HepG2 (cell line): Measurements from ENCODE around the gene KCNQ2. TPM values are rescaled to one million over a fixed set of nuclear protein-coding genes. Genes with fewer than 3 reads are reported as not detected.
A peak's percentile ranks its signal among the peaks of the same experiment; 100 is the strongest.

ENCODE experiments used
- DR1 ChIP-seq: sonication (generic); formaldehyde crosslinking; IDR thresholded peaks from 2 replicates; pipeline ENCODE4 v1.8.0; 2021; ENCODE audit warnings: mild to moderate bottlenecking, missing genetic modification reagents, inconsistent platforms
- GATAD2A ChIP-seq: IDR thresholded peaks from 2 replicates; pipeline ENCODE4 v1.6.1; 2016
- GTF2F1 ChIP-seq: fragments of 150-350 bp; IDR thresholded peaks from 2 replicates; pipeline ENCODE4 v1.6.1; 2014; ENCODE audit warnings: low read length
- HIC2 ChIP-seq: sonication (generic); formaldehyde crosslinking; IDR thresholded peaks from 2 replicates; pipeline ENCODE4 v1.9.0; 2022; ENCODE audit warnings: low read depth, missing genetic modification reagents
- HNRNPL ChIP-seq: fragments of 200-400 bp; formaldehyde crosslinking; IDR thresholded peaks from 2 replicates; pipeline ENCODE4 v1.6.1; 2017; ENCODE audit warnings: mild to moderate bottlenecking, low read depth, low read length
- HOXA5 ChIP-seq: sonication (generic); formaldehyde crosslinking; IDR thresholded peaks from 2 replicates; pipeline ENCODE4 v1.4.0; 2020; ENCODE audit warnings: missing genetic modification reagents
- HOXA7 ChIP-seq: sonication (generic); formaldehyde crosslinking; IDR thresholded peaks from 2 replicates; pipeline ENCODE4 v1.8.1; 2022; ENCODE audit warnings: mild to moderate bottlenecking, missing genetic modification reagents, moderate library complexity
- KDM2A ChIP-seq: sonication (generic); formaldehyde crosslinking; IDR thresholded peaks from 2 replicates; pipeline ENCODE4 v1.4.0; 2020; ENCODE audit warnings: low read depth, missing genetic modification reagents, borderline replicate concordance
- KLF12 ChIP-seq: sonication (generic); formaldehyde crosslinking; IDR thresholded peaks from 2 replicates; pipeline ENCODE4 v1.4.0; 2020; ENCODE audit warnings: missing genetic modification reagents, borderline replicate concordance
- MXD3 ChIP-seq: IDR thresholded peaks from 2 replicates; pipeline ENCODE4 v1.6.1; 2016; ENCODE audit warnings: mild to moderate bottlenecking, missing biosample characterization, missing genetic modification reagents
- MXD4 ChIP-seq: IDR thresholded peaks from 2 replicates; pipeline ENCODE4 v1.6.1; 2016; ENCODE audit warnings: mild to moderate bottlenecking, missing biosample characterization, missing genetic modification reagents
- NR2F6 ChIP-seq, 2 experiments: IDR thresholded peaks; 2 replicates each; pipeline ENCODE4 v1.6.1; 2016; ENCODE audit warnings: antibody characterized with exemption in 1 of 2, mild to moderate bottlenecking in 1 of 2
- POLR2A ChIP-seq, 2 experiments: IDR thresholded peaks; 2 replicates each; pipeline ENCODE4 v1.6.1; 2011; ENCODE audit warnings: low read depth in 2 of 2, low read length in 2 of 2, mild to moderate bottlenecking in 1 of 2, moderate library complexity in 1 of 2; ENCODE audit not compliant: insufficient read depth in 1 of 2
- ZNF18 ChIP-seq: sonication (generic); formaldehyde crosslinking; IDR thresholded peaks from 2 replicates; pipeline ENCODE4 v1.8.0; 2022; ENCODE audit warnings: mild to moderate bottlenecking, missing genetic modification reagents; ENCODE audit not compliant: insufficient replicate concordance
- ZNF350 ChIP-seq: sonication (generic); formaldehyde crosslinking; IDR thresholded peaks from 2 replicates; pipeline ENCODE4 v1.4.0; 2020; ENCODE audit warnings: mild to moderate bottlenecking, low read depth, missing genetic modification reagents, borderline replicate concordance
- ZNF605 ChIP-seq: sonication (generic); formaldehyde crosslinking; IDR thresholded peaks from 2 replicates; pipeline ENCODE4 v1.8.0; 2022; ENCODE audit warnings: mild to moderate bottlenecking, missing genetic modification reagents
- ZNF770 ChIP-seq: sonication (generic); formaldehyde crosslinking; IDR thresholded peaks from 2 replicates; pipeline ENCODE4 v1.5.0; 2020; ENCODE audit warnings: mild to moderate bottlenecking, missing genetic modification reagents
- ZNF772 ChIP-seq: sonication (generic); formaldehyde crosslinking; IDR thresholded peaks from 2 replicates; pipeline ENCODE4 v1.5.0; 2020; ENCODE audit warnings: mild to moderate bottlenecking, missing genetic modification reagents
- ZXDC ChIP-seq: sonication (generic); formaldehyde crosslinking; IDR thresholded peaks from 2 replicates; pipeline ENCODE4 v1.5.0; 2020; ENCODE audit warnings: mild to moderate bottlenecking, missing genetic modification reagents
- polyA plus RNA-seq, 8 experiments: library from polyadenylated mRNA; depleted of rRNA in 3 of 8; stranded (reverse) in 7 of 8; unstranded in 1 of 8; fragments of >200 nt; fragmentation: Illumina TruSeq in 4 of 8; extraction: Trizol in 4 of 8; gene quantifications; 2 replicates each; pipeline versions ENCODE4 v1.2.1 to v1.2.3, GENCODE V29; 2011 to 2016; ENCODE audit warnings: low read depth in 4 of 8, missing spikeins in 1 of 8, mixed read lengths in 1 of 8; ENCODE audit not compliant: insufficient read depth in 1 of 8
- total RNA-seq, 5 experiments: library from RNA; depleted of rRNA; stranded (reverse); fragments of >200 nt; fragmentation: Illumina TruSeq; extraction: Trizol; gene quantifications; 2 replicates each; pipeline ENCODE4 v1.2.3, GENCODE V29; 2016; ENCODE audit warnings: low read depth in 1 of 5

Gene KCNQ2
- total and polyA plus RNA-seq, 2 of the 13 experiments (the other 11 are each of a cell fraction or from before 2014, with no cell fraction given) = not detected

GRCh38 chr20:63434599-63435378, 37.7 kb downstream of the KCNQ2 start (continued):
- TF ChIP-seq ZNF18 (CRISPR knock-in tag) = no peak
- no peak for TF ChIP-seq HOXA5
- TF ChIP-seq NR2F6 (IDR thresholded peaks at IDR 0.05) = no peak
- TF ChIP-seq NR2F6 (CRISPR knock-in tag; IDR thresholded peaks at IDR 0.05) = peak; percentile 18; the same call in 1 of the 2 replicates
- no peak for TF ChIP-seq DR1 (CRISPR knock-in tag)
- TF ChIP-seq KDM2A (CRISPR knock-in tag) = peak; percentile 77
- no peak for TF ChIP-seq HOXA7 (CRISPR knock-in tag)
- TF ChIP-seq HNRNPL = no peak
- TF ChIP-seq GATAD2A = peak; percentile 58; the same call in 1 of the 2 replicates
- peak; percentile 55; the same call in 1 of the 2 replicates for TF ChIP-seq ZNF770 (CRISPR knock-in tag)
- peak; percentile 85; the same call in 1 of the 2 replicates for TF ChIP-seq GTF2F1
- no peak for TF ChIP-seq ZNF772
- peak; percentile 69 for TF ChIP-seq MXD3
- no peak for TF ChIP-seq POLR2A (IDR thresholded peaks at IDR 0.05; ENCODE audit: insufficient read depth in 1 of 2, low read depth in 2 of 2, low read length in 2 of 2)
- no peak for TF ChIP-seq MXD4
- no peak for TF ChIP-seq KLF12 (CRISPR knock-in tag)
- TF ChIP-seq ZNF605 (CRISPR knock-in tag) = no peak; the same call in 1 of the 2 replicates
- no peak for TF ChIP-seq ZXDC (CRISPR knock-in tag)
- TF ChIP-seq HIC2 (CRISPR knock-in tag) = no peak
- peak; percentile 74; the same call in 1 of the 2 replicates for TF ChIP-seq ZNF350 (CRISPR knock-in tag)
